Left lung (tissue), 10 donors: Measurements from ENCODE around the gene NTF3. TPM values are rescaled to one million over a fixed set of nuclear protein-coding genes. Genes with fewer than 3 reads are reported as not detected.

Experiments used
- ATAC-seq: fragments of 200-7000 bp; cut with Tn5 transposase; one replicate; pipeline ENCODE4 v1.9.1; 2020; ENCODE audit warnings: moderate library complexity
- DNase-seq, 4 donors: peaks; one replicate each; pipeline ENCODE4 v3.0.0-alpha.2; 2013 to 2020
- H3K27ac ChIP-seq, 2 donors: fragments of 200-600 bp; sonication (generic) in 1 of 2; one replicate each; pipeline versions ENCODE4 v1.5.0 to v1.8.0; 2020 to 2021
- H3K27me3 ChIP-seq, 2 donors: fragments of 200-600 bp; sonication (generic) in 1 of 2; one replicate each; pipeline versions ENCODE4 v1.5.0 to v1.8.0; 2020 to 2021
- H3K36me3 ChIP-seq, 2 donors: fragments of 200-600 bp; sonication (generic) in 1 of 2; one replicate each; pipeline versions ENCODE4 v1.5.0 to v1.8.0; 2020 to 2021
- H3K4me1 ChIP-seq, 2 donors: fragments of 200-600 bp; one replicate each; pipeline ENCODE4 v1.8.0; 2021
- H3K4me3 ChIP-seq, 2 donors: fragments of 200-600 bp; sonication (generic) in 1 of 2; one replicate each; pipeline versions ENCODE4 v1.5.0 to v1.8.0; 2020 to 2021; ENCODE audit warnings: mild to moderate bottlenecking in 1 of 2
- H3K9me3 ChIP-seq, 2 donors: fragments of 200-600 bp; sonication (generic) in 1 of 2; one replicate each; pipeline versions ENCODE4 v1.5.0 to v1.8.0; 2020 to 2021
- CTCF ChIP-seq, 2 donors: fragments of 200-600 bp; sonication (generic) in 1 of 2; IDR thresholded peaks; one replicate each; pipeline versions ENCODE4 v1.5.0 to v1.8.0; 2021; ENCODE audit warnings: antibody characterized with exemption in 2 of 2
- intact Hi-C, 2 donors: fragments of 100-400 bp; cut with DNase I; formaldehyde crosslinking; loops; one replicate each; pipeline versions ENCODE4 v1.11.2 to v1.14.2; 2022
- polyA plus RNA-seq, 6 donors: library from polyadenylated mRNA; unstranded; fragments of 120-200 nt; gene quantifications; one replicate each; pipeline ENCODE4 v1.2.1, GENCODE V29; 2013; ENCODE audit not compliant: insufficient read length in 6 of 6
- total RNA-seq, 2 donors: library from RNA; stranded (reverse); fragmentation: NEBNext Ultra II Directional; extraction: Animal tissue kit (Norgen Biotek cat#: 25700); gene quantifications; one replicate each; pipeline ENCODE4 v1.2.1, GENCODE V29; 2021
- donor health status: DM: no; HTN: yes; CAD: no.
- donor health status: DM: no; HTN: no; CAD: no.

The NTF3 gene
- total and polyA plus RNA-seq, 8 donors, result 0.35 to 5.1 (median 2.8) TPM

GRCh38 chr12:5433081-5433844, 1.4 kb downstream of the NTF3 start:
- intact Hi-C loops, result no loop called here
- DNase-seq (peak in 1 of 4 donors; percentile 77), ATAC-seq (no peak)
- H3K4me1 ChIP-seq, result peaks cover 0 to 27% of the 10 kb centered on the region in 2 donors
- H3K27ac ChIP-seq, result no peak overlapping the region
- H3K9me3 ChIP-seq, result no peaks in the 10 kb centered on the region
- H3K27me3 ChIP-seq, result peaks cover 57 to 95% of the 10 kb centered on the region in 2 donors
- H3K36me3 ChIP-seq, result no peaks in the 10 kb centered on the region
- peak overlapping the region in 1 of 2 donors; percentile 18 for H3K4me3 ChIP-seq
- no peak for TF ChIP-seq CTCF (IDR thresholded peaks at IDR 0.05)

GRCh38 chr12:5433845-5434646, 2.1 kb downstream of the NTF3 start:
- no peak for TF ChIP-seq CTCF (IDR thresholded peaks at IDR 0.05)
- Histone ChIP-seq H3K9me3 (no peaks in the 10 kb centered on the region), H3K4me1 (peaks cover 0 to 27% of the 10 kb centered on the region in 2 donors), H3K27ac (no peak overlapping the region), H3K4me3 (peak overlapping the region in 1 of 2 donors; percentile 18), H3K36me3 (no peaks in the 10 kb centered on the region), H3K27me3 (peaks cover 54 to 95% of the 10 kb centered on the region in 2 donors)
- DNase-seq (no peak), ATAC-seq (no peak)
- intact Hi-C loops, result no loop called here

- no peak for ATAC-seq
- intact Hi-C loops, result no loop called here
- Histone ChIP-seq H3K27me3 (peaks cover 47 to 94% of the 10 kb centered on the region in 2 donors), H3K9me3 (no peaks in the 10 kb centered on the region), H3K4me3 (no peak overlapping the region), H3K36me3 (no peaks in the 10 kb centered on the region), H3K4me1 (peaks cover 0 to 27% of the 10 kb centered on the region in 2 donors), H3K27ac (no peak overlapping the region)
- no peak for DNase-seq
- TF ChIP-seq CTCF (IDR thresholded peaks at IDR 0.05), result no peak
Observed at GRCh38 chr12:5434647-5435560, 3.0 kb downstream of the NTF3 start.

- Histone ChIP-seq H3K4me3 (no peak overlapping the region), H3K27me3 (peaks cover 27 to 83% of the 10 kb centered on the region in 2 donors), H3K36me3 (no peaks in the 10 kb centered on the region), H3K27ac (no peak overlapping the region), H3K9me3 (no peaks in the 10 kb centered on the region), H3K4me1 (peaks cover 0 to 12% of the 10 kb centered on the region in 2 donors)
- no peak for TF ChIP-seq CTCF (IDR thresholded peaks at IDR 0.05)
- ATAC-seq (no peak), DNase-seq (no peak)
- intact Hi-C loops, result no loop called here
Observed at GRCh38 chr12:5437182-5437583, 5.3 kb downstream of the NTF3 start.
